IMR-90 (cell line): Measurements from ENCODE around the gene PCDHGA7.
"Not testable (repeated sequence)": the region's sequence is repeated elsewhere in the genome, so short reads cannot be mapped to it uniquely, and the experiment has no call there.

Source experiments
- BHLHE40 ChIP-seq: fragments of 150-350 bp; IDR thresholded peaks from 2 replicates; pipeline ENCODE4 v1.6.1; 2016; ENCODE audit warnings: mild to moderate bottlenecking, low read depth, low read length
- CEBPB ChIP-seq: IDR thresholded peaks from 2 replicates; pipeline ENCODE4 v1.6.1; 2012; ENCODE audit warnings: low read depth, low read length, improper control_type of control experiment
- CTCF ChIP-seq: conservative IDR thresholded peaks from 2 replicates; pipeline ENCODE4 v1.5.1; 2012; ENCODE audit warnings: mild to moderate bottlenecking, low read depth, low read length, improper control_type of control experiment
- MAFK ChIP-seq: IDR thresholded peaks from 2 replicates; pipeline ENCODE4 v1.6.1; 2012; ENCODE audit warnings: low read depth, low read length, improper control_type of control experiment
- MAZ ChIP-seq: IDR thresholded peaks from 2 replicates; pipeline ENCODE4 v1.6.1; 2012; ENCODE audit warnings: low read depth, mild to moderate bottlenecking, low read length, improper control_type of control experiment, moderate library complexity, borderline replicate concordance
- POLR2A ChIP-seq: IDR thresholded peaks from 2 replicates; pipeline ENCODE4 v1.6.1; 2012; ENCODE audit warnings: mild to moderate bottlenecking, low read depth, low read length

- peak; percentile 63 for TF ChIP-seq CTCF
- not testable (repeated sequence) for TF ChIP-seq MAFK, CEBPB, BHLHE40, MAZ, POLR2A
Measured at GRCh38 chr5:141397756-141398551, 15.4 kb downstream of the PCDHGA7 start, which contains the start of gene PCDHGB5.
